Activated T-helper 1 cell treated with anti-CD3 and anti-CD28 coated beads, Interleukin-12 subunit alpha, Interleukin-12 subunit beta, Interleukin-2, Interleukin-4 antibody, amounts not matched to agents 30 ng/mL and 10 ng/mL and 1 ng/mL, durations not matched to agents 14 hours and 24 hours and 36 hours (primary cell): Measurements from ENCODE around the gene FNDC10. TPM values are rescaled to one million over a fixed set of nuclear protein-coding genes. Genes with fewer than 3 reads are reported as not detected.

ENCODE experiments used
- total RNA-seq: library from RNA; stranded (reverse); gene quantifications from 2 replicates; pipeline ENCODE4 v1.2.3, GENCODE V29; 2022

Gene FNDC10
- total RNA-seq, 1 donor from 2014 or later = 14.9 TPM

Other genes starting within 250 kb of the FNDC10 start
- 0.18 and 0.20 TPM in 2 replicates for gene MXRA8, start 241.6 kb downstream of the FNDC10 start, total RNA-seq
- gene AURKAIP1, start 224.9 kb downstream of the FNDC10 start, total RNA-seq = 147 and 148 TPM in 2 replicates
- 138 and 139 TPM in 2 replicates for gene CCNL2, start 200.8 kb downstream of the FNDC10 start, total RNA-seq
- 184 and 205 TPM in 2 replicates for gene MRPL20, start 192.8 kb downstream of the FNDC10 start, total RNA-seq
- gene ANKRD65, start 178.9 kb downstream of the FNDC10 start, total RNA-seq = 0.10 TPM in 1 of 2 replicates, not detected in the other
- gene VWA1, start 164.4 kb downstream of the FNDC10 start, total RNA-seq = 5.5 and 5.8 TPM in 2 replicates
- gene ATAD3C, start 150.4 kb downstream of the FNDC10 start, total RNA-seq = 0.57 and 1.0 TPM in 2 replicates
- gene ATAD3B, start 128.4 kb downstream of the FNDC10 start, total RNA-seq = 106 and 113 TPM in 2 replicates
- 108 TPM in 2 replicates for gene ATAD3A, start 88.0 kb downstream of the FNDC10 start, total RNA-seq
- 0.41 and 1.0 TPM in 2 replicates for gene TMEM240, start 59.5 kb downstream of the FNDC10 start, total RNA-seq
- gene SSU72, start 25.3 kb downstream of the FNDC10 start, total RNA-seq = 135 and 137 TPM in 2 replicates
- gene MIB2, start 15.4 kb upstream of the FNDC10 start, total RNA-seq = 29.5 and 32.8 TPM in 2 replicates
- gene MMP23B, start 32.0 kb upstream of the FNDC10 start, total RNA-seq = 0.49 and 0.93 TPM in 2 replicates
- 39.1 and 39.6 TPM in 2 replicates for gene CDK11B, start 58.9 kb upstream of the FNDC10 start, total RNA-seq
- 40.8 and 41.1 TPM in 2 replicates for gene SLC35E2B, start 92.7 kb upstream of the FNDC10 start, total RNA-seq
- 74.4 and 81.7 TPM in 2 replicates for gene CDK11A, start 124.2 kb upstream of the FNDC10 start, total RNA-seq
- 95.5 and 96.8 TPM in 2 replicates for gene NADK, start 178.3 kb upstream of the FNDC10 start, total RNA-seq